Heart left ventricle (tissue), 13 donors: ENCODE data around the gene TRMT11.

Experiments
- POLR2A ChIP-seq, 2 donors: fragments of 450-650 bp; IDR thresholded peaks; one replicate each; pipeline ENCODE4 v1.6.1; 2017; ENCODE audit warnings: antibody characterized with exemption in 2 of 2, mild to moderate bottlenecking in 2 of 2, moderate library complexity in 2 of 2
- TF ChIP-seq, protein P1 (sequence below), 12 donors: fragments of 200-600 bp; sonication (generic) in 4 of 12; IDR thresholded peaks; one replicate each; pipeline versions ENCODE4 v1.5.0 to v1.8.0; 2018 to 2022; ENCODE audit warnings: antibody characterized with exemption in 12 of 12, mild to moderate bottlenecking in 5 of 12
- donor health status: ischemic (EF 13 %, LVEDD 7.1; RV severe dilation, severe dysfunction).
- donor health status: DM: no; HTN: yes; CAD: no.
- donor health status: DM: no; HTN: no; CAD: no.
- donor health status: ischemic (EF 25% LVEDD 6.9; RV normal size, moderate dysfunction).
- donor health status: ischemic (EF 25% LVEDD 5.7; RV mildly dilated, moderate dysfunction).
- donor health status: ischemic (EF 35%, LVEDD 5.7; RV mildly dilated, moderate dysfunction).
- donor health status: nonischemic (EF 11% LVEDD 7.7; RV severe dilation, severe dysfunction).
- donor health status: DM: yes; HTN: yes; CAD: no.
- donor health status: PGD.
- donor health status: ischemic (EF 29% LVEDD 5.4; RV normal size, mild dysfunction).
- donor health status: nonischemic (EF 23%, LVEDD 6.1; RV moderate dilation, normal function).

DNA sequence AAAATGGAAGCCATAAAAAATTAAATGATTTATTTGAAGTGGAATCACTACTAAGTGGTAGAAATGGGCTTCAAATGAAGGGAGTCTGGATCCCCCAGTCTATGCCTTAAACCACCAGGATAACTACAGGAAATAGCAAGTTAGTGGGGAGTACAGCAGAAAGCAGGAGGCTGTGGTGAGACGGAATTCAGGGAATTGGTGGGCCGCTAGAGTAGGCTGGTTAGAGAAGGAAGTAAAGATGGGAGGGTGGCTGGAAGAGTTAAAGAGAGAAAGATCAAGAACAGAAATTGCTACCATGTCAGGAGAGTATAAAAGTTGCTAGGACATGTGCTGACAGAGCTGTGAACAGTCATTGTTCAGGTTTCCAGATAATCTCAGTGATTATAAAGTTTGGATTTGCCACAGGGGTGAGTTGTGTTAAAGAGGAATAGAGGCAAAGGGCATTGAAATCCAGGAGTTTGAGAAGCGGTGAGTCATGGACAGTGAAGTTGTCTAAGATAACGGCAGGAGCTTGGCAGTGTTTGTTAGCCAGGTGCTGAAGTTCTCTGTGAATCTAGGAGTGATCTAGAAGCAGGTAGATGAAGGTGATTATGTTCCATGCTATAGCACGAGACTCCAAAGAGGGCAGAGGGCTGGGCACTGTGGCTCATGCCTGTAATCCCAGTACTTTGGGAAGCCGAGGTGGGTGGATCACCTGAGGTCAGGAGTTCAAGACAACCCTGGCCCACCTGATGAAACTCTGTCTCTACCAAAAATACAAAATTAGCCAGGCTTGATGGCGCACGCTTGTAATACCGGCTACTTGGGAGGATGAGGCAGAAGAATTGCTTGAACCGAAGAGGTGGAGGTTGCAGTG is 43.4 kb upstream of the TRMT11 start:
- no peak for TF ChIP-seq POLR2A (IDR thresholded peaks at IDR 0.05)
- TF ChIP-seq, protein P1, sequence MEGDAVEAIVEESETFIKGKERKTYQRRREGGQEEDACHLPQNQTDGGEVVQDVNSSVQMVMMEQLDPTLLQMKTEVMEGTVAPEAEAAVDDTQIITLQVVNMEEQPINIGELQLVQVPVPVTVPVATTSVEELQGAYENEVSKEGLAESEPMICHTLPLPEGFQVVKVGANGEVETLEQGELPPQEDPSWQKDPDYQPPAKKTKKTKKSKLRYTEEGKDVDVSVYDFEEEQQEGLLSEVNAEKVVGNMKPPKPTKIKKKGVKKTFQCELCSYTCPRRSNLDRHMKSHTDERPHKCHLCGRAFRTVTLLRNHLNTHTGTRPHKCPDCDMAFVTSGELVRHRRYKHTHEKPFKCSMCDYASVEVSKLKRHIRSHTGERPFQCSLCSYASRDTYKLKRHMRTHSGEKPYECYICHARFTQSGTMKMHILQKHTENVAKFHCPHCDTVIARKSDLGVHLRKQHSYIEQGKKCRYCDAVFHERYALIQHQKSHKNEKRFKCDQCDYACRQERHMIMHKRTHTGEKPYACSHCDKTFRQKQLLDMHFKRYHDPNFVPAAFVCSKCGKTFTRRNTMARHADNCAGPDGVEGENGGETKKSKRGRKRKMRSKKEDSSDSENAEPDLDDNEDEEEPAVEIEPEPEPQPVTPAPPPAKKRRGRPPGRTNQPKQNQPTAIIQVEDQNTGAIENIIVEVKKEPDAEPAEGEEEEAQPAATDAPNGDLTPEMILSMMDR (IDR thresholded peaks at IDR 0.05) = no peak
